ENCODE results near the gene ADGRG2. TPM values are rescaled to one million over a fixed set of nuclear protein-coding genes. Genes with fewer than 3 reads are reported as not detected.

Gene ADGRG2
- total and polyA plus RNA-seq, 9 of the 15 experiments (the other 6 are each of a cell fraction or from before 2014, with no cell fraction given) = 0.03 TPM; not detected in 8

DNA sequence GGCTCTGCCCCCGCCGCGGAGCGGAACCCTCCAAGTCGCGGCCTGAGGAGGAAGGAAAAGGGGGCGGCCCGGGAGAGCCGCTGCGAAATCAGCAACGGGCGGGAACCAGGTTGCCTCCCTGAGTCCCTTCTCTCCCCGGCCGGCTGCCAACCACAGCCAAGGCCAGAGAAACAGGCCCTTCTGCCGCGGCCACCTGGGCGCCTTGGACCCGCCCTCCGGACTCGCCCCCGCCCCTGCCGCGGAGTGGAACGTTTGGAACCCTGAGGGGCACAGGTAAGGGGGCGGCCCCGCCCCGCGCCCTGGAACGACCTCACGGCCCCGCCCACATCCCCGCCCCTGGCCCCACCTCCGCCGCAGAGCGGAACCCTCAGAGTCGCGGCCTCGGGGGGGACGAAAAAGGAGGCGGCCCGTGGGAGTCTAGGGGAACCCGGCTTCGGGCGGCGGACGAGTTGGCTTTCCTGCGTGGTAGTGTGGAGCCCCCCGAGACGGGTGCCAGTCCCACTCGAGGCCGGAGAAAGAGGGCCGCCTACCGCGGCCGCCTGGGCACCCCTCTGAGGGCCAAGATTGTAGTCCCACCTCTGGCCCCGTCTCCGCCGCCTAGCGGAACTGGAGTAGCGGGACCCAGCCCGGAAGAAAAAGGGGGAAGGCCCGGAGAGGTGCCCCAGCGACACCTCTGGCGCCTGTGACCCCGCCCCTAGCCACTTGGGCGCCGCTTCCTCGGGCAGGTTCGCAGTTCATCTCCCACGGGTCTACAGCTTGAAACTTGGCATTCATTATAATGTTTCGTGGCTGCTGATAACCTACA, 137.7 kb downstream of the ADGRG2 start (continued):
- TF ChIP-seq, protein P1, sequence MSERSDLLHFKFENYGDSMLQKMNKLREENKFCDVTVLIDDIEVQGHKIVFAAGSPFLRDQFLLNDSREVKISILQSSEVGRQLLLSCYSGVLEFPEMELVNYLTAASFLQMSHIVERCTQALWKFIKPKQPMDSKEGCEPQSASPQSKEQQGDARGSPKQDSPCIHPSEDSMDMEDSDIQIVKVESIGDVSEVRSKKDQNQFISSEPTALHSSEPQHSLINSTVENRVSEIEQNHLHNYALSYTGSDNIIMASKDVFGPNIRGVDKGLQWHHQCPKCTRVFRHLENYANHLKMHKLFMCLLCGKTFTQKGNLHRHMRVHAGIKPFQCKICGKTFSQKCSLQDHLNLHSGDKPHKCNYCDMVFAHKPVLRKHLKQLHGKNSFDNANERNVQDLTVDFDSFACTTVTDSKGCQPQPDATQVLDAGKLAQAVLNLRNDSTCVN (CRISPR knock-in tag; IDR thresholded peaks at IDR 0.05) = no peak
- TF ChIP-seq FOS (IDR thresholded peaks at IDR 0.05; ENCODE audit: extremely low read depth, insufficient read length) = no peak
- no peak for TF ChIP-seq ZNF3 (CRISPR knock-in tag; IDR thresholded peaks at IDR 0.05)
- TF ChIP-seq, protein P2, sequence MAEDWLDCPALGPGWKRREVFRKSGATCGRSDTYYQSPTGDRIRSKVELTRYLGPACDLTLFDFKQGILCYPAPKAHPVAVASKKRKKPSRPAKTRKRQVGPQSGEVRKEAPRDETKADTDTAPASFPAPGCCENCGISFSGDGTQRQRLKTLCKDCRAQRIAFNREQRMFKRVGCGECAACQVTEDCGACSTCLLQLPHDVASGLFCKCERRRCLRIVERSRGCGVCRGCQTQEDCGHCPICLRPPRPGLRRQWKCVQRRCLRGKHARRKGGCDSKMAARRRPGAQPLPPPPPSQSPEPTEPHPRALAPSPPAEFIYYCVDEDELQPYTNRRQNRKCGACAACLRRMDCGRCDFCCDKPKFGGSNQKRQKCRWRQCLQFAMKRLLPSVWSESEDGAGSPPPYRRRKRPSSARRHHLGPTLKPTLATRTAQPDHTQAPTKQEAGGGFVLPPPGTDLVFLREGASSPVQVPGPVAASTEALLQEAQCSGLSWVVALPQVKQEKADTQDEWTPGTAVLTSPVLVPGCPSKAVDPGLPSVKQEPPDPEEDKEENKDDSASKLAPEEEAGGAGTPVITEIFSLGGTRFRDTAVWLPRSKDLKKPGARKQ (CRISPR knock-in tag; IDR thresholded peaks at IDR 0.05) = no peak
- TF ChIP-seq, protein P3, sequence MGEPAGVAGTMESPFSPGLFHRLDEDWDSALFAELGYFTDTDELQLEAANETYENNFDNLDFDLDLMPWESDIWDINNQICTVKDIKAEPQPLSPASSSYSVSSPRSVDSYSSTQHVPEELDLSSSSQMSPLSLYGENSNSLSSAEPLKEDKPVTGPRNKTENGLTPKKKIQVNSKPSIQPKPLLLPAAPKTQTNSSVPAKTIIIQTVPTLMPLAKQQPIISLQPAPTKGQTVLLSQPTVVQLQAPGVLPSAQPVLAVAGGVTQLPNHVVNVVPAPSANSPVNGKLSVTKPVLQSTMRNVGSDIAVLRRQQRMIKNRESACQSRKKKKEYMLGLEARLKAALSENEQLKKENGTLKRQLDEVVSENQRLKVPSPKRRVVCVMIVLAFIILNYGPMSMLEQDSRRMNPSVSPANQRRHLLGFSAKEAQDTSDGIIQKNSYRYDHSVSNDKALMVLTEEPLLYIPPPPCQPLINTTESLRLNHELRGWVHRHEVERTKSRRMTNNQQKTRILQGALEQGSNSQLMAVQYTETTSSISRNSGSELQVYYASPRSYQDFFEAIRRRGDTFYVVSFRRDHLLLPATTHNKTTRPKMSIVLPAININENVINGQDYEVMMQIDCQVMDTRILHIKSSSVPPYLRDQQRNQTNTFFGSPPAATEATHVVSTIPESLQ (CRISPR knock-in tag; IDR thresholded peaks at IDR 0.05) = no peak
- no peak for TF ChIP-seq FOXP1 (CRISPR knock-in tag; IDR thresholded peaks at IDR 0.05)
- no peak for TF ChIP-seq HEY1 (CRISPR knock-in tag; IDR thresholded peaks at IDR 0.05; ENCODE audit: borderline replicate concordance)
- TF ChIP-seq JUNB (CRISPR knock-in tag; conservative IDR thresholded peaks at IDR 0.05) = no peak
- no peak for TF ChIP-seq ZBED1 (IDR thresholded peaks at IDR 0.05)
- TF ChIP-seq, protein P4, sequence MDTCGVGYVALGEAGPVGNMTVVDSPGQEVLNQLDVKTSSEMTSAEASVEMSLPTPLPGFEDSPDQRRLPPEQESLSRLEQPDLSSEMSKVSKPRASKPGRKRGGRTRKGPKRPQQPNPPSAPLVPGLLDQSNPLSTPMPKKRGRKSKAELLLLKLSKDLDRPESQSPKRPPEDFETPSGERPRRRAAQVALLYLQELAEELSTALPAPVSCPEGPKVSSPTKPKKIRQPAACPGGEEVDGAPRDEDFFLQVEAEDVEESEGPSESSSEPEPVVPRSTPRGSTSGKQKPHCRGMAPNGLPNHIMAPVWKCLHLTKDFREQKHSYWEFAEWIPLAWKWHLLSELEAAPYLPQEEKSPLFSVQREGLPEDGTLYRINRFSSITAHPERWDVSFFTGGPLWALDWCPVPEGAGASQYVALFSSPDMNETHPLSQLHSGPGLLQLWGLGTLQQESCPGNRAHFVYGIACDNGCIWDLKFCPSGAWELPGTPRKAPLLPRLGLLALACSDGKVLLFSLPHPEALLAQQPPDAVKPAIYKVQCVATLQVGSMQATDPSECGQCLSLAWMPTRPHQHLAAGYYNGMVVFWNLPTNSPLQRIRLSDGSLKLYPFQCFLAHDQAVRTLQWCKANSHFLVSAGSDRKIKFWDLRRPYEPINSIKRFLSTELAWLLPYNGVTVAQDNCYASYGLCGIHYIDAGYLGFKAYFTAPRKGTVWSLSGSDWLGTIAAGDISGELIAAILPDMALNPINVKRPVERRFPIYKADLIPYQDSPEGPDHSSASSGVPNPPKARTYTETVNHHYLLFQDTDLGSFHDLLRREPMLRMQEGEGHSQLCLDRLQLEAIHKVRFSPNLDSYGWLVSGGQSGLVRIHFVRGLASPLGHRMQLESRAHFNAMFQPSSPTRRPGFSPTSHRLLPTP (IDR thresholded peaks at IDR 0.05; ENCODE audit: borderline replicate concordance, extremely low read depth, insufficient read length) = no peak
- no peak for TF ChIP-seq CC2D1A (IDR thresholded peaks at IDR 0.05)
- TF ChIP-seq, protein P5, sequence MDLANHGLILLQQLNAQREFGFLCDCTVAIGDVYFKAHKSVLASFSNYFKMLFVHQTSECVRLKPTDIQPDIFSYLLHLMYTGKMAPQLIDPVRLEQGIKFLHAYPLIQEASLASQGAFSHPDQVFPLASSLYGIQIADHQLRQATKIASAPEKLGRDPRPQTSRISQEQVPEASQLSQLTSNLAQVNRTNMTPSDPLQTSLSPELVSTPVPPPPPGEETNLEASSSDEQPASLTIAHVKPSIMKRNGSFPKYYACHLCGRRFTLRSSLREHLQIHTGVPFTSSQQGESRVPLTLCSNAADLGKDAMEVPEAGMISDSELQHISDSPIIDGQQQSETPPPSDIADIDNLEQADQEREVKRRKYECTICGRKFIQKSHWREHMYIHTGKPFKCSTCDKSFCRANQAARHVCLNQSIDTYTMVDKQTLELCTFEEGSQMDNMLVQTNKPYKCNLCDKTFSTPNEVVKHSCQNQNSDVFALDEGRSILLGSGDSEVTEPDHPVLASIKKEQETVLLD (IDR thresholded peaks at IDR 0.05) = no peak
- TF ChIP-seq, protein P6, sequence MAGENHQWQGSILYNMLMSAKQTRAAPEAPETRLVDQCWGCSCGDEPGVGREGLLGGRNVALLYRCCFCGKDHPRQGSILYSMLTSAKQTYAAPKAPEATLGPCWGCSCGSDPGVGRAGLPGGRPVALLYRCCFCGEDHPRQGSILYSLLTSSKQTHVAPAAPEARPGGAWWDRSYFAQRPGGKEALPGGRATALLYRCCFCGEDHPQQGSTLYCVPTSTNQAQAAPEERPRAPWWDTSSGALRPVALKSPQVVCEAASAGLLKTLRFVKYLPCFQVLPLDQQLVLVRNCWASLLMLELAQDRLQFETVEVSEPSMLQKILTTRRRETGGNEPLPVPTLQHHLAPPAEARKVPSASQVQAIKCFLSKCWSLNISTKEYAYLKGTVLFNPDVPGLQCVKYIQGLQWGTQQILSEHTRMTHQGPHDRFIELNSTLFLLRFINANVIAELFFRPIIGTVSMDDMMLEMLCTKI (IDR thresholded peaks at IDR 0.05; ENCODE audit: partially characterized antibody) = no peak

Measured in K562 (cell line).